Mesenchymal stem cell (in vitro differentiated cells and primary cell): ENCODE measurements around the gene TEKT5.

Experiments used
- DNase-seq: peaks from one replicate; pipeline ENCODE4 v3.0.0-alpha.2; 2013
- H2AFZ ChIP-seq: one replicate; pipeline ENCODE4 v1.6.1; 2013; ENCODE audit warnings: low read depth, mild to moderate bottlenecking, control low read depth, inconsistent platforms, low read length, moderate library complexity
- H2AK5ac ChIP-seq: 2 replicates; pipeline ENCODE4 v1.6.1; 2013; ENCODE audit warnings: low read length, moderate library complexity, mild to moderate bottlenecking, inconsistent platforms; ENCODE audit not compliant: severe bottlenecking
- H2BK120ac ChIP-seq: one replicate; pipeline ENCODE4 v1.6.1; 2013; ENCODE audit warnings: low read depth, mild to moderate bottlenecking, inconsistent platforms, low read length, moderate library complexity
- H2BK12ac ChIP-seq, 2 experiments: one replicate each; pipeline ENCODE4 v1.6.1; 2013; ENCODE audit warnings: inconsistent platforms in 2 of 2, low read length in 2 of 2, mild to moderate bottlenecking in 2 of 2, moderate library complexity in 2 of 2, control low read depth in 1 of 2
- H2BK15ac ChIP-seq: one replicate; pipeline ENCODE4 v1.6.1; 2013; ENCODE audit warnings: mild to moderate bottlenecking, low read depth, inconsistent platforms; ENCODE audit not compliant: poor library complexity, severe bottlenecking
- H2BK5ac ChIP-seq: 2 replicates; pipeline ENCODE4 v1.6.1; 2013; ENCODE audit warnings: low read depth, mild to moderate bottlenecking, low read length, control low read depth, inconsistent platforms; ENCODE audit not compliant: poor library complexity, severe bottlenecking
- H3K14ac ChIP-seq, 2 experiments: one replicate each; pipeline ENCODE4 v1.6.1; 2013; ENCODE audit warnings: inconsistent platforms in 2 of 2, low read length in 2 of 2, control low read depth in 1 of 2, mild to moderate bottlenecking in 1 of 2, moderate library complexity in 1 of 2
- H3K18ac ChIP-seq, 2 experiments: one replicate each; pipeline ENCODE4 v1.6.1; 2013; ENCODE audit warnings: inconsistent platforms in 2 of 2, low read length in 2 of 2, control low read depth in 1 of 2, low read depth in 1 of 2, mild to moderate bottlenecking in 1 of 2
- H3K23ac ChIP-seq, 2 experiments: one replicate each; pipeline ENCODE4 v1.6.1; 2013; ENCODE audit warnings: inconsistent platforms in 2 of 2, low read length in 2 of 2, mild to moderate bottlenecking in 2 of 2, moderate library complexity in 2 of 2, control low read depth in 1 of 2
- H3K27ac ChIP-seq: 2 replicates; pipeline ENCODE4 v1.5.1; 2013; ENCODE audit warnings: mild to moderate bottlenecking, moderate library complexity, low read length, control low read depth, inconsistent platforms; ENCODE audit not compliant: poor library complexity, severe bottlenecking
- H3K27me3 ChIP-seq, 2 experiments: 2 replicates each; pipeline versions ENCODE4 v1.6.1 to v1.7.0; 2013; ENCODE audit warnings: low read length in 2 of 2, mild to moderate bottlenecking in 2 of 2, moderate library complexity in 2 of 2, control low read depth in 1 of 2, inconsistent platforms in 1 of 2; ENCODE audit not compliant: control insufficient read depth in 1 of 2, insufficient read depth in 1 of 2
- H3K36me3 ChIP-seq, 2 experiments: 2 replicates each; pipeline versions ENCODE4 v1.6.1 to v1.7.0; 2013; ENCODE audit warnings: low read length in 2 of 2, control low read depth in 1 of 2, inconsistent platforms in 1 of 2, low read depth in 1 of 2, mild to moderate bottlenecking in 1 of 2; ENCODE audit not compliant: insufficient read depth in 2 of 2, control insufficient read depth in 1 of 2
- H3K4ac ChIP-seq, 2 experiments: one replicate each; pipeline ENCODE4 v1.6.1; 2013; ENCODE audit warnings: inconsistent platforms in 2 of 2, low read length in 2 of 2, mild to moderate bottlenecking in 2 of 2, moderate library complexity in 2 of 2, control low read depth in 1 of 2, low read depth in 1 of 2
- H3K4me1 ChIP-seq: 2 replicates; pipeline ENCODE4 v1.6.1; 2013; ENCODE audit warnings: low read depth, low read length, control low read depth; ENCODE audit not compliant: control insufficient read depth, insufficient read depth
- H3K4me2 ChIP-seq: 2 replicates; pipeline ENCODE4 v1.6.1; 2013; ENCODE audit warnings: low read length, mild to moderate bottlenecking, inconsistent platforms; ENCODE audit not compliant: poor library complexity, severe bottlenecking
- H3K4me3 ChIP-seq, 2 experiments: 2 replicates each; pipeline versions ENCODE4 v1.5.1 to v1.7.0; 2013; ENCODE audit warnings: low read length in 2 of 2, mild to moderate bottlenecking in 2 of 2, control low read depth in 1 of 2, low read depth in 1 of 2; ENCODE audit not compliant: insufficient read depth in 1 of 2
- H3K79me1 ChIP-seq: replicated peaks from 2 replicates; pipeline ENCODE4 v1.6.1; 2013; ENCODE audit warnings: mild to moderate bottlenecking, control low read depth, low read length, inconsistent platforms; ENCODE audit not compliant: poor library complexity, severe bottlenecking
- H3K9ac ChIP-seq: 2 replicates; pipeline ENCODE4 v1.7.0; 2013; ENCODE audit warnings: mild to moderate bottlenecking, low read length, moderate library complexity
- H3K9me3 ChIP-seq: 2 replicates; pipeline ENCODE4 v1.7.0; 2013; ENCODE audit warnings: mild to moderate bottlenecking, low read length; ENCODE audit not compliant: control insufficient read depth
- H4K8ac ChIP-seq: one replicate; pipeline ENCODE4 v1.6.1; 2013; ENCODE audit warnings: inconsistent platforms, mild to moderate bottlenecking, low read length, moderate library complexity
- H4K91ac ChIP-seq: one replicate; pipeline ENCODE4 v1.6.1; 2013; ENCODE audit warnings: mild to moderate bottlenecking, low read length, inconsistent platforms
- WGBS: methylation state at CpG from one replicate; pipeline ENCODE4 v1.1.7; 2013; ENCODE audit warnings: mixed read lengths; 5-methylcytosine and 5-hydroxymethylcytosine counted together

TEKT5 gene

GRCh38 chr16:10693889-10694288 lies 841 bp downstream of the TEKT5 start:
- DNase-seq, result no peak
- Histone ChIP-seq H3K36me3 (no peaks in the 10 kb centered on the region), H2BK120ac (no peak overlapping the region), H3K4me3 (no peak overlapping the region), H3K9me3 (no peaks in the 10 kb centered on the region), H3K9ac (no peak overlapping the region), H3K79me1 (no peaks in the 10 kb centered on the region), H2BK5ac (no peak overlapping the region), H3K23ac (no peak overlapping the region), H3K4me1 (no peaks in the 10 kb centered on the region), H3K27me3 (peaks cover 0 to 20% of the 10 kb centered on the region in 2 experiments), H3K4me2 (no peak overlapping the region), H3K4ac (no peak overlapping the region), H4K8ac (no peak overlapping the region), H2BK12ac (no peak overlapping the region), H4K91ac (no peak overlapping the region), H3K27ac (no peak overlapping the region), H3K18ac (no peak overlapping the region), H2BK15ac (no peak overlapping the region), H3K14ac (no peak overlapping the region), H2AFZ (no peak overlapping the region), H2AK5ac (no peak overlapping the region)
- 87% methylated on average over 5 of the region's 8 CpGs for WGBS

- 75% methylated on average over 5 of the region's 5 CpGs for WGBS
- no peak overlapping the region for H3K4me2 ChIP-seq
- H4K91ac ChIP-seq, result no peak overlapping the region
Observed at GRCh38 chr16:10692470-10692869, 2.3 kb downstream of the TEKT5 start.

GRCh38 chr16:10688726-10689125 lies 6.0 kb downstream of the TEKT5 start:
- Histone ChIP-seq H2BK12ac (no peak overlapping the region), H3K79me1 (no peaks in the 10 kb centered on the region), H4K91ac (no peak overlapping the region), H3K4ac (no peak overlapping the region), H3K36me3 (no peaks in the 10 kb centered on the region), H3K4me2 (no peak overlapping the region), H3K23ac (no peak overlapping the region), H2AFZ (no peak overlapping the region), H2BK15ac (no peak overlapping the region), H3K4me3 (no peak overlapping the region), H3K9me3 (no peaks in the 10 kb centered on the region), H3K27me3 (peaks cover 0 to 28% of the 10 kb centered on the region in 2 experiments), H2BK120ac (no peak overlapping the region), H3K9ac (no peak overlapping the region), H3K27ac (no peak overlapping the region), H3K14ac (no peak overlapping the region), H4K8ac (no peak overlapping the region), H3K18ac (no peak overlapping the region), H3K4me1 (no peaks in the 10 kb centered on the region), H2BK5ac (no peak overlapping the region), H2AK5ac (no peak overlapping the region)
- no peak for DNase-seq
- WGBS, result 86% methylated on average over 5 of the region's 5 CpGs

More at GRCh38 chr16:10692470-10692869, 2.3 kb downstream of the TEKT5 start:
- Histone ChIP-seq H2AFZ (no peak overlapping the region), H3K27ac (no peak overlapping the region), H2BK120ac (no peak overlapping the region), H3K18ac (no peak overlapping the region), H3K14ac (no peak overlapping the region), H2BK12ac (no peak overlapping the region), H3K27me3 (peaks cover 0 to 22% of the 10 kb centered on the region in 2 experiments), H2BK5ac (no peak overlapping the region), H4K8ac (no peak overlapping the region), H3K4me1 (no peaks in the 10 kb centered on the region), H3K23ac (no peak overlapping the region), H3K4ac (no peak overlapping the region), H3K36me3 (no peaks in the 10 kb centered on the region), H3K4me3 (no peak overlapping the region), H2AK5ac (no peak overlapping the region), H3K9ac (no peak overlapping the region), H3K79me1 (no peaks in the 10 kb centered on the region), H2BK15ac (no peak overlapping the region), H3K9me3 (no peaks in the 10 kb centered on the region)
- DNase-seq, result no peak

- no peak for DNase-seq
- Histone ChIP-seq H2AFZ (no peak overlapping the region), H3K9ac (no peak overlapping the region), H3K79me1 (no peaks in the 10 kb centered on the region), H2BK15ac (no peak overlapping the region), H3K27me3 (peaks cover 0 to 28% of the 10 kb centered on the region in 2 experiments), H3K4me3 (no peak overlapping the region), H3K4me2 (no peak overlapping the region), H3K36me3 (no peaks in the 10 kb centered on the region), H3K4ac (no peak overlapping the region), H2BK120ac (no peak overlapping the region), H3K14ac (no peak overlapping the region), H2BK12ac (no peak overlapping the region), H2AK5ac (no peak overlapping the region), H2BK5ac (no peak overlapping the region), H3K23ac (no peak overlapping the region), H4K91ac (no peak overlapping the region), H3K18ac (no peak overlapping the region), H3K9me3 (no peaks in the 10 kb centered on the region), H4K8ac (no peak overlapping the region), H3K27ac (no peak overlapping the region), H3K4me1 (no peaks in the 10 kb centered on the region)
- WGBS, result 84% methylated on average over 9 of the region's 10 CpGs
Observed at GRCh38 chr16:10688291-10688690, 6.4 kb downstream of the TEKT5 start.
